HG03064 (cell line): Measurements from ENCODE around the gene BRMS1L.

Source experiments
- ATAC-seq: cut with Tn5 transposase; IDR thresholded peaks from one replicate; pipeline ENCODE4 v1.9.1; 2021; ENCODE audit warnings: low read depth; ENCODE audit not compliant: unreplicated experiment

Gene BRMS1L

DNA sequence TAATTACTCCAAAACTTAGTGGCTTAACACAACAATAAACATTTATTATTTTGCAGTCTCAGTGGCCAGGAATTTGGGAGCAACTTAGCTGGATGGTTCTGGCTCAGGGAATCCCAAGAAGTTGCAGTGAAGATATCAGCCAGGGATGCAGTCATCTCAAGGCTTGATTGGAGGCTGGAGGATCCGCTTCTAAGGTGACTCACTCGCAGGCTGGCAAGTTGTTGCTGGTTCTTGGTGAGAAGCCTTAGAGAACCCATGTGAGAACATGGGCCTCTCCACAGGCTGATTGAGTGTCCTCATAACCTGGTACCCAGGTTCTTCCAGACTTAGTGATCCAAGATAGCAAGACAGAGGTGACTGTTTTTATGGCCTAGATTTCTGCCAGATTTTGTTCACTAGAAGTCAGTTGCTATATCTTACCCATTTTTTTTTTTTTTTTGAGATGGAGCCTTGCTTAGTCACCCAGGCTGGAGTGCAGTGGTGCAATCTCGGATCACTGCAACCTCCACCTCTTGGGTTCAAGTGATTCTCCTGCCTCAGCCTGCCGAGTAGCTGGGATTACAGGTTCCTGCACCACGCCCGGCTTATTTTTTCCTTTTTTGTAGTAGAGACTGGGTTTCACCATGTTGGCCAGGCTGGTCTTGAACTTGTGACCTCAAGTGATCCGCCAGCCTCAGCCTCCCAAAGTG lies 32.5 kb downstream of the BRMS1L start:
- no peak for ATAC-seq

DNA sequence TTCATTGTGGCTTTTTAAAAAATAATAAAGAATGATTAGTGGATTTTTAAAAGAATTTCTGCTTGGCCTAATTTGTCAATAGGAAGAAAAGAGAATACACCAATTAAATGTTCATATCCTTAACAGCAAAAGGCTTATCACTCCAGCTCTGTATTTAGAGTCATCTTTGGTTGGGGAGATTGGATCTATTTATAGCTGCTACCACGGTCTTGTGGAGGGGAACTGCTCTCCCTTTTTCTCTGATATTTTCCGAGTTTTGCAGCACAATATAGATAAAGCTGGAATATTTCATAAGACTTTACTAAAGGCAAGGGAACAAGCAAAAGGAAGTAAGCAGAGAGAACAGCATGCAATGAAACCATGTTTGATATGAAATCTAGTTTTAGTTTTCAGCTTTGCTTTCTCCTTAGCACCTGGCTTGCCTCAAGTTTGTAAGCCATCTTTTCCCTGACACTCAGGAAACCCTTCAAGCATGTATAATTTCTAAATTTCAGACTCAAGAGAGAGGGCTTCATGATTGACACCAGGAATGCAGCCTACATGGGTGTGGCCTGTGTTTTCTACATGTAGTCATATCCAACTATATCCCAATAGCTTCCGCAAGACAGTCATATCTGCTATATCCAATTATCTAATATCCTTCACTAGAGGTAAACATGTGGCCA lies 35.2 kb downstream of the BRMS1L start:
- peak; percentile 73 for ATAC-seq

DNA sequence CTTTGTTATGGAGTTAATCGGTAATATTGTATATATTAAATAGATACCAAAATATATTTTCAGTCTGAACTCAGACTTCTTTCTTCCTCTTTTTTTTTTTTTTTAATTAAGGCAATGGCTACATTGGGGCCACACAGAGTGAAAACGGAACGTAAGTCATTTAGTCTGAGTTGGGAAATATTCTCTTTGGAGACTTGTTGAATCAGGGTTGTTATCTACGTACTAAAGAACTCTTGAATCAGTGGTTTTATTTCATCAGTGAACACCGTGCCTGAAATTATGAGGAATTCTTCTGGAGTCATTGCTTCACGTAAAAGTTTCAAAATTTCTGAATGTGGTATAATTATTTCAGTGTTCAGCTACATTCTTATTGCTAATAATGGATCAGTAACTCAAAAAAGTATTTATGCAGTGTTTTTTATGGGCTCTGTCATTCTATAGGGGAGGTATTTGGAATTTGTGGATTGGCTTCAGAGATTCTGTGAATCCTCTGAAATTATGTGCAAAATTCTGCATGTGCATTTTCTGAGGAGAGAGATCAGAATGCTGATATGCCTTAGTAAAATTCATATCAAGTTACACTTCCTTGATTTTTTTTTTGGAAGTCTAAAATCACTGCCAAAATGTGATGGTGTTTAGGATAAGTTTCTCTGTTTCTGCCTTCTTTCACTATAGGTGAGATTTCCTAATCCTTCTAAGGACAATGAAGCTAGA lies 39.6 kb downstream of the BRMS1L start:
- no peak for ATAC-seq

DNA sequence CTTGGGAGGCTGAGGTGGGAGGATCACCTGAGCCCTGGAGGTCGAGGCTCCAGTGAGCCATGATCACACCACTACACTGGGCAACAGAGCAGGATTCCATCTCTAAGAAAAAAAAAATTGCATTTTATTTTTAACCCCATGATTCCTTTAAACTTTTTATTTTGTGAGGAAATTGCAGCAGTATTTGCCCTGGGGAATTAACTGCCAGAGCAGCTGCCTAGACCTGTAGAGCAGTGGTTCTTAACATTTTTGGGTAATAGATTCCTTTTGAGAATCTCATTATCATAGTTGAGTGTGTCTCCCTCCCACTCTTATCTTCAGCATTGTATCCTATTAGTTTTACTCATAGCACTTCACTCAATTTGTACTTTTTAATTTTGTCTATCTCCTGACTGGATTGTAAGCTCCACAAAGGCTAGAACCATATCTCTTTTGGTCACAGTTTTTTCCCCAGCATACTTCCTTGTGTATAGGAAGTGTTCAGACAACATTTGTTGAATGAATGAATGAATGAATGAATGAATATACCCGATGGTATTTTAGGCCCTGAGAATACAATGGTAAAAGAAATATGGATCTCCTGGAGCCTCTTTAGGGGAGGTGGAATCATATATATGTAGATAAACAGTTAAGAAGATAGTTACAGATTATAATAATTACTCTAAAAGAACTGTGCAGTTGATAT lies 40.6 kb downstream of the BRMS1L start:
- no peak for ATAC-seq

DNA sequence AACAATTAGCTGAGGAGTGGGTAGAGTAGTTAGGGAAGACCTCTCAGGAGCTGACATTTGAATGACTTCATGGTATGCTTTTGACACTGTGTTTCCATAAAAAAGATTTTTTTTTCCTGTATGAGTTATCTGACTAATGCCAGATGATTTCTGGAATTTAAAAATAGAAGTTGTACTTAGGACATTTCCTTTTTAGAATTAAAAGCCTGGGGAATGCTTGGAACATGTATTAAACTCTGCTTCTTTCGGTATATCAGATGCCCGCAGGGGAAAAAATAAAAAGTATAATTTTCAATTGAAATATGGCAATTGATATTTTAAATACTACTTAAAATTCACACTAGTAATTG lies 41.1 kb downstream of the BRMS1L start:
- no peak for ATAC-seq

DNA sequence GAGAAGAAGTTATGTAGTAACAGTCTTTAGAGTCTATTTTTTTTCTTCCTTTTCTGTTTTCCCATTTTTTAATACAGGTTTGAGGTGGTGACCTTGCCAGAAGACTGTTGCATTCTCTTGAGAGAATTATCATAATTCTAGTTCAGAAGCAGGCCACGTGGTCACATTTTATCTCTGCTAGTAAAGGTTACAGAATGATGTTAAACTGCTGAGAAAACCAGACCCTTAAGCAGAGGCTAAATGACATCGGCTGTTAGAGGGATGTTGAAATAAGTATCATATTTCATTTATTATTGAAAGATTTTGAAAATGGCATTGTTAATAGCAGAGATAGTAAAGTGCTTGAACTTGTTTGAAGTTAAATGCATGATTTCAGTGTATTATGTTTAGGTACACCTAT lies 49.2 kb downstream of the BRMS1L start:
- no peak for ATAC-seq

DNA sequence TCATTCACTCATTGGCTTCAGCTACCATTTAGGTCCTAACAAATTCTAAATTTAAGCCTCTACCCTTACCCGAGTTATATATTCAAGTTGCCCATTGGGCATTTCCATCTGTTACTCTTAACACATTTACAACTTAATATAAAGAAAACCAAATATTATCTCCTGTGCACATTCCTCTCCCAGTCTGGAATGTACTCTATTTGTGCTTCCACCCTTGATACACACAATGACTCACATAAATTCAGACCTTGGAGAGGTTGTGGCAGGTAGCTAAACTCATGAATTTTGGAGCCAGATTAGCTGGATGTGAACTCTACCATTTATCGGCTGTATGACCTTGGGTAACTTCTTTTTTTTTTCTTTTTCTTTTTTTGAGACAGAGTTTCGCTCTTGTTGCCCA lies 51.1 kb downstream of the BRMS1L start:
- ATAC-seq = no peak

DNA sequence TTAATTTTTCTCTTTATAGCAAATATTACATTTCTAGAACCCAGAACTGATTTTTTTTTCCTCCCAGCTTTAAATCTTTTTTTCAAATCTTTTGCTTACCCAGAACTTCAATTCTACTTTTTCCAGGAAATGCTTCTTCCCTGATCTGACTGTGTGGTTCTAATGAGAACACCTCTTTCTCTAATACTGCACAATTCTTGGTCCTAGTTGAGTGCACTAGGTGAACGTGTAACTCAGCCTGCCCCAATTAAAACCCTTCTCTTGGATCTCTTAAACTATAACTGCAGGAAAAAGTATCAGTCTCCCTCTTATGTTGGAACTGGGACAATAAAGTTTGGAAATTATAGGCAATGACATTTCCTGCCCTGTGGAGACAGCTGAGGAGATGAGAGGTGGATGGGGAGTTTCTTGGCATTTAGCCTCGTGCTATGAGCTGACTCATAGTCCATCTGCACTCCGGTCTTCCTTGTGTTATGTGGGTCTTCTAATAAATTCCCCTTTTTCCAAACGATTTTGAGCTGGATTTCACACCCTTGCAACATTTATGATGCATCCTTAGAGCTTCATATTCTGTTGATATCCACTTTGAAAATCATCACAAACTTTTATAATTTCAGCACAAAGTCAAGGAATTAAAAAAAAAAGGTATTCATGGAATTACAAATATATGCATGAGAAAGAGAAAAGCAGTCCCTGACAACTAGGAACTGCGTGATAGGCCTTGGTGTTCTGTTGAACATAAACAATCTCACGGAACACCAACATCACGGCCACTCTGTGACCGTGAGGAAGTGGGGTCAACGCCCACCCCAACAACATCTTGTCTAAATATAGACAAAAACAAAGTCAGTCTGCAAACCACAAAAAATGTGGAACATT lies 52.4 kb downstream of the BRMS1L start:
- ATAC-seq = no peak

DNA sequence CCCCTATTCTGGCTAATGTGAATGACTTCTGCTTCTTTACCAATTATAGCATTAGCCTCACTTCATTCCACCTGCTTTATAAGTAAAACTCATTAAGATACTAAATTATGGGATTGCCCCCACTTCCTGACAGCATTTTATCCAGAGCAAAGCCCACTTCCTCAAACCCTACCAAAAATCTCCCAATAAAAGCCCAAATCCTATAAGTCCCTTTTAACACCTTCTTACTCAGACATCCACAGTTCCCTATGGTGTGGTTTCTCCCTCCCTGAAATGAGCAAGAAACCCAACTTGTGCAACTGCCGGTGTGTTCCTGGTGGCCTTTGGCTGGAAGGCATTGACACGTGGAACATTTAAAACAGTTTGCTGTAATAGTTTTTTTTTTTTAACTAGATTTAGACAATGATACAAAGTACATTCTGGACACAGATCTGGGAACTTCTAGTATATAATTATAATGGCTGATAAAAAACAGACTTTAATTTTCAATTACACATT lies 53.1 kb downstream of the BRMS1L start:
- ATAC-seq = no peak

DNA sequence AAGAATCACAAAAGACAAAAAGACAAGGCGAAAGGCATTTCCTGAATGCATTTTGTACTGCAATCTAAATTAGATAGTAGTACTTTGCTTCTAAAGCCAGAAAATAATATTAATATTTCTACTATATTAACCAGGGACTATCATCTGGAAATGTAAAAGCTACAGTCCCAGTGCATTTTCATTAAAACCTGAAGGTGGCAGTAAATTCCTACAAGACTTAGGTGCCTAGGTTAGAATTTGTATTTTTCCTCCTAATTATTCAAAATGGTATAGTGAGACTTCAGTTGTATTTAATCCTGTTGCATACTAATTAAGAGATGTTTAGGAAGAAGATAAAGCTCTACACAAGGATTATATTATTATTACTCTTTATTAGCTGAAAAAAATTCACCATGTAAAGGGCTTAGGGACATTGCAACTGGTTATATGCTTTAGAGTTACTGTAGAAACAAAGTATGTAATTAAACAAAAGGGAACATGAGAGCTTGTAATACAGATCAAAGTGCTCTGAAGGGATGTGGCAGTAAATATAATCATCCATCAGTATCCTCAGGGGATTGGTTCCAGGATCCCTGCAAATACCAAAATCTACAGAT lies 53.6 kb downstream of the BRMS1L start:
- ATAC-seq = no peak

DNA sequence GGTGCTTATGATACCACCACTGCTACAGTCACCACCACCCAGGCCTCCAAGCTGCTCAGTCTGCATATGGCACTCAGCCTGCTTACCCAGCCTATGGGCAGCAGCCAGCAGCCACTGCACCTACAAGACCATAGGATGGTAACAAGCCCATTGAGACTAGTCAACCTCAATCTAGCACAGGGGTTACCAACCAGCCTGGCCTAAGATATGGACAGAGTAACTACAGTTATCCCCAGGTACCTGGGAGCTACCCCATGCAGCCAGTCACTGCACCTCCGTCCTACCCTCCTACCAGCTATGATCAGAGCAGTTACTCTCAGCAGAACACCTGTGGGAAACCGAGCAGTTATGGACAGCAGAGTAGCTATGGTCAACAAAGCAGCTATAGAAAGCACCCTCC lies 55.1 kb downstream of the BRMS1L start:
- ATAC-seq = no peak

DNA sequence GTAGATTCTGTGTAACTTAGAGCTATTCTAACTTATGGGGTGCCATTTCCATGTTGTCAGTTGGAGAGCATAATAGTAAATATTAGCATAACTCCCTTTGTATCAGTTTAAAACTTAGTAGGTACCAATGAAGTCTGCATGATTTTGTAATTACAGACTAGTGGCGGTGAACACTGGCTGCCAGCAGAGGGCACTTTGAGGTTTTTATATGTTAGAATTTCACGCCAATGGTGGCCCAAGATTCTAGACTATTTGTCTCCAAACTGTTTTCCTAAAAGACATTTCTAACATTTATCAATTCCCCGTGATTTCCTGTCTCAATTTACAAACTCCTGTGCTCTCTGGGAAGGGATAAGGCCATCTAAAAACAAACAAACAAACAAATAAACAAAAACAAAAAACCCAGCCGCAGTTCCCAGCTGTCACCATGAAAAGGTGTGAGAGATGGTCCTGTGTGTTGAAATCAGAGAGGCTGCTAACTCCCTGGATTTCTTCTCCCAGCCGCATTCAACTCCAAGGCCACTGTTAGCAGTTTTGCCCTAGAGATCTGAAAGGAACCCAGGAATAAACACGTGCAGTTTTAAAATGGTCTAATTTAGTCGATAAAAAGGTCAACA lies 57.6 kb downstream of the BRMS1L start:
- ATAC-seq = no peak

DNA sequence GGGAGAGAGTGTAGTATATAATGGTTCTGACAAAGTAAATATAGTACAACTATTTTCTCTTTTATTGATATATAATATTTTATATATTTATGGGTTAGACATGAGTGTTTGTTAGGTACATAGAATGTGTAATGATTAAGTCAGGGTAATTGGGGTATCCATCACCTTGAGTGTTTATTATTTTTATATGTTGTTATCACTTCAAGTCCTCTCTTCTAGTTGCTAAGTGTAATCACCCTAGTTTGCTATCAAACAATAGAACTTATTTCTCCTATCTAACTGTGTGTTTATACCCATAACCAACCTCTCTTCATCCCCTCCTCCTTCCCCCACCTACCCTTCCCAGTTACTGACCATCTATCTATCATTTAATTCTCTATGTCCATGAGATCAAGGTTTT lies 64.2 kb downstream of the BRMS1L start:
- no peak for ATAC-seq

DNA sequence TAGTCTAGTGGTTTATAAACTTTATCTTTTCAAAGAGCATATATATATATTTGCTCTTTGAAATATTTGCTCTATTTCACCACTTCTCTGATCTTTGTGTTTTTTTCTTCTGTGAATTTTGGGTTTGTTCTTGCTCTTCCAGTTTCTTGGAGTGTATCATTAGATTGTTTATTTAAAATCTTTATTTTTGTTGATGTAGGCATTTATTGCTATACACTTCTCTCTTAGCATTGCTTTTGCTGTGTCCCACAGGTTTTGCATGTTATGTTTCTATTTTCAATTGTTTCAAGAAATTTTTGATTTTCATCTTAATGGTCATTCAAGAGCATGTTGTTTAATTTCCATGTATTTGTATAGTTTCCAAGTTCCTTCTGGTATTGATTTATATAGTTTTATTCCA lies 69.1 kb downstream of the BRMS1L start:
- no peak for ATAC-seq

DNA sequence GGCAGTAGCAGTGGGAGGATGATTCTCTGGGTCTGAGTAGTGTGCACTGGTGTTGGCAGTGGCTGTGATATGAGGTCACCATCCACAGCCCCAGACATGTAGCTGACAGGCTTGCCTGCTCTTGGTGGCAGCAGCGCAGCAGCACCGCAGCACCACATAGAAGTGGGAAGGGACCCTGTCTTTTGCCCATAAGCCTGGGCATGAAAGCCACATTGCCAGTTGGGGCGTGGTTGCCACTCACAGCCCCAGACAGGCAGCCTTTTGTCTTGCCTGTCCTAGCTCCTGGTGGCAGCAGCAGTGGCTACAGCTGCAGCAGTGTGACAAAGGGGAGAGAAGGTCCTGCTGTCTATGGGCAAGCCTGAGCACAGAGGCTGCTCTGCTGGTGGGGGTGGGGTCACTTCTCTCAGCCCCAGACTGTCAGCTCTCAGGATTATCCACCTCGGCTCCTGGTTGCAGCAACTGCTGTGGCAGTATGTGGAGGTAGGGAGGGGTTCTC lies 71.5 kb downstream of the BRMS1L start:
- ATAC-seq = no peak

DNA sequence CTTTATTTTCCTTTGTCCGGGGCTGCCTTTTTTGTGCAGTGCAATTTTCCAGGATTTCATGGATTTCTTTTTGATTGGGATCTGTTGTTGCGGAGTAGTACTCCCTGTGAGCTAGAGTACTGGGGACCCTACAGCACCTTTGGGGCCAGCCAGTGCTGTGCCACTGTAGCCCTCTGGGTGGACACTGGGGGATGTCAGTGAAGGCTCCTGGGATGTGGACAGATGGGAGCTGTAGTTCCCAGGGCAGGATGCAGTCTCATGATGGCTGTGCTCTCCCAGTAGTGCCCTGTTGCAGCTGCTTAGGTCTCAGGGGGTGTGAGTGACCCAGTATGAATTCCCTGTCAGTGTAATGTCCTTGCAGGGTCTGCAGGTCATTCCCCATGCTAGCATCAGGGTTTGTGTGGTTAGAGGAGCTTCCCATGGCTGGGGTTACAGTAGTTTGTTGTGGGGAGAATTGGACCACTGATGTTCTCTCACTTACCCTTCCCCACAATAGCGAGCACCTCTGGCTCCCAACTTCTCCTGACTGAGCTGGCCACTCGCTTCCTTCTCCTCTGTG lies 72.2 kb downstream of the BRMS1L start:
- ATAC-seq = no peak

DNA sequence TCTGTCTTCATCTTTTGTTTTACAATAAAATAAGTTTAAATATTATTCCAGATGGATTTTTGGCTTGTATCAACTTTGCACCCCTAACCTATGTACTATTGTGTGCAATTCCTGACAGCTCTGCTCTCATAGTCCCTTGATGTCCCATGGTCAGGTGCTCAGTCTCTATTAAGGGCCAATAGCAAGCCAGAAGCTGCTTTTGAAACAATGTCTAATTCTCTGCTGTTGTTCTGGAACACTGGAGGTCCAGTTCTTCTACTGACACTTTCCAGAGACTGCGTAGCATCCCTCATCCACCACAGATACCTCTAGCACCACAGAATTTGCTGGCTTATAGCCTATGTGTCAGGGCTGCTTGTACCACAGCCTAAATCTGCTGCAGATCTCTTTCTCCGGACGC lies 74.6 kb downstream of the BRMS1L start:
- no peak for ATAC-seq

DNA sequence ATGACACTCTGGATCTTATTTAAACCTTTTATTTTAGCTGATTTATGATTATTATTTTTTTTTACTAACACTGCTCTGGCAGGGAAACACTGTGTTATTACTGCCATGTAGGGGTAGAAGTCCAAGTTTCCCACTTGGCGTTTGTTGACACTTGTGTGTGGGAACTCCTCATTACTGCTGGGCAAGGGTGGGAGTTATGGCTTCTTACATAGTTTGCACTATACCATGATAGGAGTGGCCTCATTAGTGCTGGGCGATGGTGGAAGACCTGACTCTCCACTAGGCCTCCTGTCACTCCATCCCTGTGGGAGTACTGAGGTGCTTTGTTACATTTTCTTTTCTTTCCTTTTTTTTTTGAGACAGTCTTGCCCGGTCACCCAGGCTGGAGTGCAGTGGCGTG lies 83.5 kb downstream of the BRMS1L start:
- no peak for ATAC-seq

DNA sequence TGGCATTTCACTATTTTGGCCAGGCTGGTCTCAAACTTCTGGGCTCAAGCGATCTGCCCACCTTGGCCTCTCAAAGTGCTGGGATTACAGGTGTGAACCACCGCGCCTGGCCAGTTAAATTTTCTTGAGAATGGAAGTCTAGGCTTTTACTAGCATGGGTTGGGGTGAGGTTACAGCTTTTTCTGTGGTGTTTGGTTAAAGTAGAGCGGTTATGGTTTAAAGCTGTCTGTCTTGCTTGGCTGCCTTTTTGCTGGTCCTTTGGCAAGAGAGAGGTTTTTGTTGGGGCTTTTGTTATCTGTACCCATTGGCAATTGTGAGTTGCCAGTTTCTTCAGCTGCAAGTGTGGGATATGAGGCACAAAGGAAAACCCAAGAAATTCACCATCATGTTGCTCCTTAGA lies 84.1 kb downstream of the BRMS1L start:
- ATAC-seq = no peak
